ENCODE data around the gene GRID1.
"Not testable (repeated sequence)": the region's sequence is repeated elsewhere in the genome, so short reads cannot be mapped to it uniquely, and the experiment has no call there.

Gene GRID1

GRCh38 chr10:86104611-86105145 lies 261.9 kb downstream of the GRID1 start:
- no peak for DNase-seq (ENCODE audit: low read depth)

- no peak for DNase-seq (ENCODE audit: low read depth)
These were observed 262.4 kb downstream of the GRID1 start for GRCh38 chr10:86104156-86104555.

GRCh38 chr10:86103391-86104101 lies 263.0 kb downstream of the GRID1 start:
- no peak for DNase-seq (ENCODE audit: low read depth)

- DNase-seq (ENCODE audit: low read depth) = no peak
These were observed 264.1 kb downstream of the GRID1 start for GRCh38 chr10:86102451-86102850.

GRCh38 chr10:86102031-86102430 lies 264.6 kb downstream of the GRID1 start:
- DNase-seq (ENCODE audit: low read depth) = no peak

- no peak for DNase-seq (ENCODE audit: low read depth)
These were observed 266.0 kb downstream of the GRID1 start for GRCh38 chr10:86100581-86101061.

- no peak for DNase-seq (ENCODE audit: low read depth)
These were observed 266.9 kb downstream of the GRID1 start for GRCh38 chr10:86099542-86100334.

- DNase-seq (ENCODE audit: low read depth) = no peak
These were observed 268.3 kb downstream of the GRID1 start for GRCh38 chr10:86098187-86098881.

- not testable (repeated sequence) for DNase-seq (ENCODE audit: low read depth)
These were observed 271.5 kb downstream of the GRID1 start for GRCh38 chr10:86095061-86095460.

GRCh38 chr10:86092311-86092710 lies 274.3 kb downstream of the GRID1 start:
- DNase-seq (ENCODE audit: low read depth) = not testable (repeated sequence)

- DNase-seq (ENCODE audit: low read depth) = no peak
These were observed 275.4 kb downstream of the GRID1 start for GRCh38 chr10:86091216-86091615.

- DNase-seq (ENCODE audit: low read depth) = no peak
These were observed 275.8 kb downstream of the GRID1 start for GRCh38 chr10:86090807-86091206.

GRCh38 chr10:86087716-86088115 lies 278.9 kb downstream of the GRID1 start:
- no peak for DNase-seq (ENCODE audit: low read depth)

GRCh38 chr10:86086418-86086817 lies 280.2 kb downstream of the GRID1 start:
- DNase-seq (ENCODE audit: low read depth) = no peak

GRCh38 chr10:86085686-86086085 lies 280.9 kb downstream of the GRID1 start:
- DNase-seq (ENCODE audit: low read depth) = no peak

GRCh38 chr10:86085136-86085535 lies 281.5 kb downstream of the GRID1 start:
- DNase-seq (ENCODE audit: low read depth) = no peak

- DNase-seq (ENCODE audit: low read depth) = no peak
These were observed 282.0 kb downstream of the GRID1 start for GRCh38 chr10:86084585-86084984.

GRCh38 chr10:86083664-86084175 lies 282.9 kb downstream of the GRID1 start:
- no peak for DNase-seq (ENCODE audit: low read depth)

GRCh38 chr10:86083206-86083605 lies 283.4 kb downstream of the GRID1 start:
- DNase-seq (ENCODE audit: low read depth) = no peak

GRCh38 chr10:86082556-86082955 lies 284.0 kb downstream of the GRID1 start:
- DNase-seq (ENCODE audit: low read depth) = no peak

- DNase-seq (ENCODE audit: low read depth) = no peak
These were observed 287.5 kb downstream of the GRID1 start for GRCh38 chr10:86079088-86079487.

GRCh38 chr10:86078639-86079035 lies 288.0 kb downstream of the GRID1 start:
- DNase-seq (ENCODE audit: low read depth) = no peak
